CD14-positive monocyte (primary cell): Measurements from ENCODE around the gene HDGF. TPM values are rescaled to one million over a fixed set of nuclear protein-coding genes. Genes with fewer than 3 reads are reported as not detected.

Experiments used
- DNase-seq, 3 donors: peaks; one replicate each; pipeline ENCODE4 v3.0.0-alpha.2; 2011 to 2022
- H2AFZ ChIP-seq: 2 replicates; pipeline ENCODE4 v1.6.0; 2012; ENCODE audit warnings: mild to moderate bottlenecking, low read depth, low read length, inconsistent platforms; ENCODE audit not compliant: insufficient read depth, poor library complexity, severe bottlenecking
- H3K27ac ChIP-seq, 2 donors: 1 replicate in 1 of 2; 2 replicates in 1 of 2; pipeline ENCODE4 v1.5.1; 2012 to 2013; ENCODE audit warnings: low read length in 2 of 2, control low read depth in 1 of 2, inconsistent platforms in 1 of 2, low read depth in 1 of 2, mild to moderate bottlenecking in 1 of 2
- H3K27me3 ChIP-seq, 2 donors: one replicate each; pipeline versions ENCODE4 v1.6.0 to v1.6.1; 2011 to 2013; ENCODE audit warnings: low read length in 2 of 2; ENCODE audit not compliant: control insufficient read depth in 2 of 2, insufficient read depth in 2 of 2
- H3K36me3 ChIP-seq, 2 donors: replicated peaks in 1 of 2; 1 replicate in 1 of 2; 2 replicates in 1 of 2; pipeline versions ENCODE4 v1.5.1 to v1.6.1; 2012 to 2013; ENCODE audit warnings: low read length in 2 of 2, control low read depth in 1 of 2, inconsistent platforms in 1 of 2, mild to moderate bottlenecking in 1 of 2; ENCODE audit not compliant: insufficient read depth in 2 of 2, control insufficient read depth in 1 of 2
- H3K4me1 ChIP-seq, 2 donors: 1 replicate in 1 of 2; 2 replicates in 1 of 2; pipeline versions ENCODE4 v1.5.1 to v1.6.1; 2012 to 2013; ENCODE audit warnings: low read length in 2 of 2, control low read depth in 1 of 2, inconsistent platforms in 1 of 2, mild to moderate bottlenecking in 1 of 2, moderate library complexity in 1 of 2; ENCODE audit not compliant: insufficient read depth in 2 of 2, control insufficient read depth in 1 of 2
- H3K4me2 ChIP-seq: replicated peaks from 2 replicates; pipeline ENCODE3; 2012; ENCODE audit warnings: low read length, moderate library complexity, mild to moderate bottlenecking; ENCODE audit not compliant: poor library complexity, severe bottlenecking; ENCODE audit errors: extremely low read depth
- H3K4me3 ChIP-seq, 3 experiments: fragments of 200-600 bp in 1 of 3; sonication (generic) in 1 of 3; replicated peaks in 1 of 3; 1 replicate in 2 of 3; 2 replicates in 1 of 3; pipeline ENCODE4 v1.5.1; 2011 to 2013; ENCODE audit warnings: low read length in 3 of 3, mild to moderate bottlenecking in 3 of 3, control low read depth in 2 of 3, low read depth in 2 of 3, inconsistent platforms in 1 of 3, moderate library complexity in 1 of 3
- H3K79me2 ChIP-seq: 2 replicates; pipeline ENCODE4 v1.6.0; 2012; ENCODE audit warnings: mild to moderate bottlenecking, control low read depth, inconsistent platforms, low read length, moderate library complexity; ENCODE audit not compliant: insufficient read depth
- H3K9ac ChIP-seq: 2 replicates; pipeline ENCODE4 v1.6.0; 2017; ENCODE audit warnings: low read length, mild to moderate bottlenecking; ENCODE audit not compliant: insufficient read depth, poor library complexity, severe bottlenecking
- H3K9me3 ChIP-seq, 2 donors: replicated peaks in 1 of 2; 1 replicate in 1 of 2; 2 replicates in 1 of 2; pipeline versions ENCODE4 v1.5.1 to v1.6.1; 2012 to 2013; ENCODE audit warnings: low read length in 2 of 2, control low read depth in 1 of 2; ENCODE audit not compliant: control insufficient read depth in 1 of 2, insufficient read depth in 1 of 2
- H4K20me1 ChIP-seq: 2 replicates; pipeline ENCODE4 v1.6.0; 2012; ENCODE audit warnings: mild to moderate bottlenecking, low read length, control low read depth, moderate library complexity; ENCODE audit not compliant: insufficient read depth
- H3K27ac Mint-ChIP-seq, 7 donors: one replicate each; pipeline ENCODE4 v1.8.0; 2020; ENCODE audit warnings: mild to moderate bottlenecking in 7 of 7, mixed read lengths in 7 of 7, moderate library complexity in 6 of 7, inconsistent platforms in 2 of 7
- H3K27me3 Mint-ChIP-seq, 3 donors: one replicate each; pipeline ENCODE4 v1.8.0; 2021 to 2022; ENCODE audit warnings: low read depth in 3 of 3, mild to moderate bottlenecking in 3 of 3, mixed read lengths in 3 of 3, moderate library complexity in 3 of 3, inconsistent platforms in 1 of 3
- H3K36me3 Mint-ChIP-seq, 2 donors: one replicate each; pipeline ENCODE4 v1.8.0; 2020; ENCODE audit warnings: mixed read lengths in 2 of 2, inconsistent platforms in 1 of 2, mild to moderate bottlenecking in 1 of 2
- H3K4me1 Mint-ChIP-seq: one replicate; pipeline ENCODE4 v1.8.0; 2020; ENCODE audit warnings: mild to moderate bottlenecking, mixed read lengths
- H3K4me3 Mint-ChIP-seq, 2 donors: one replicate each; pipeline ENCODE4 v1.8.0; 2020; ENCODE audit warnings: mild to moderate bottlenecking in 2 of 2, mixed read lengths in 2 of 2, moderate library complexity in 1 of 2
- H3K9me3 Mint-ChIP-seq, 7 donors: one replicate each; pipeline ENCODE4 v1.8.0; 2020 to 2022; ENCODE audit warnings: mixed read lengths in 7 of 7, mild to moderate bottlenecking in 6 of 7, moderate library complexity in 6 of 7, inconsistent platforms in 2 of 7
- WGBS: methylation state at CpG from one replicate; pipeline ENCODE4 v1.1.5; 2013; ENCODE audit warnings: missing lambda C conversion rate; ENCODE audit not compliant: insufficient coverage; 5-methylcytosine and 5-hydroxymethylcytosine counted together
- intact Hi-C, 2 donors: fragments of 100-400 bp; cut with micrococcal nuclease; formaldehyde crosslinking; loops; one replicate each; pipeline versions ENCODE4 v1.15.0 to v1.15.1; 2023
- polyA plus RNA-seq, 3 donors: library from polyadenylated mRNA; depleted of rRNA in 1 of 3; unstranded in 2 of 3; stranded (reverse) in 1 of 3; fragments of 300-500 nt in 2 of 3; fragments of >200 nt in 1 of 3; fragmentation: Illumina TruSeq in 2 of 3; gene quantifications; 1 replicate in 2 of 3; 2 replicates in 1 of 3; pipeline ENCODE4 v1.2.3, GENCODE V29; 2012 to 2021
- TF ChIP-seq, protein P1 (sequence below): fragments of 200-600 bp; IDR thresholded peaks from one replicate; pipeline ENCODE4 v1.8.0; 2022; ENCODE audit warnings: antibody characterized with exemption, mild to moderate bottlenecking

The HDGF gene
- polyA plus RNA-seq, 3 donors = 23.9 to 92.4 (median 49.9) TPM

DNA sequence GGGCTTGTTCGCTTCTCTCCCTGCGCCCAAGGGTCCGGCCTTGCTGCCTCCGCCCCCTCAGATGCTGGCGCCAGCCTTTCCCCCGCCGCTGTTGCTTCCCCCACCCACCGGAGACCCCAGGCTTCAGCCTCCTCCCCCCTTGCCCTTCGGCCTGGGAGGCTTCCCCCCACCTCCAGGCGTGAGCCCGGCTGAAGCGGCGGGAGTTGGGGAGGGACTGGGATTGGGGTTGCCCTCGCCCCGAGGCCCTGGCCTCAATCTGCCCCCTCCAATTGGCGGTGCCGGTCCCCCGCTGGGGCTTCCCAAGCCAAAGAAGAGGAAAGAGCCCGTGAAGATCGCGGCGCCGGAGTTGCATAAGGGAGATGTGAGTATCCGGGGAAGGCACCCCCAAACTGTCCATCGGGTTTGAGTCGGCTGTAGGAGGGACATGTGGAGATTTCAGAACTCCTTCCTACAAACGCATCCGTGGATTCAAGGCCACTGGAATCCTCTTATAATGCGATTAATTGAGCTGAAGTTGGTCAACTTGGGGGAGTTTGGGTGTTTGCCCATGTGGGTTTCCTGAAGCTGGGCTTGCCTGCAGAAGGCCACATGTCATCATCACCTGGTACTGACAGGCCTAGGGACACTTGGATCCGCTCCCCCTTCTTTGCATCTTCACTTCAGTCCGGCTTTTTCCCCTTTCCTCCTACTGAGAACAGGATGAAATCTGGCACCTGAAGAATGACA is 16.6 kb upstream of the HDGF start:
- Histone ChIP-seq H4K20me1 (peaks cover 25% of the 10 kb centered on the region), H3K9ac (peak overlapping the region; percentile 100), H3K79me2 (peaks cover 64% of the 10 kb centered on the region), H2AFZ (peak overlapping the region; percentile 82), H3K4me3 (peak overlapping the region; percentile 70 to 95 (median 79)), H3K36me3 (peaks cover 11 to 29% of the 10 kb centered on the region in 2 donors), H3K27me3 (no peaks in the 10 kb centered on the region), H3K4me1 (peaks cover 31 to 37% of the 10 kb centered on the region in 2 donors), H3K9me3 (no peaks in the 10 kb centered on the region), H3K4me2 (peak overlapping the region; percentile 95), H3K27ac (peak overlapping the region; percentile 93 to 97)
- peaks cover 33% of the 10 kb centered on the region for H3K4me1 Mint-ChIP-seq
- H3K4me3 Mint-ChIP-seq = no peak overlapping the region
- peak in 2 of 3 donors; percentile 54 to 83 for DNase-seq
- TF ChIP-seq, protein P1, sequence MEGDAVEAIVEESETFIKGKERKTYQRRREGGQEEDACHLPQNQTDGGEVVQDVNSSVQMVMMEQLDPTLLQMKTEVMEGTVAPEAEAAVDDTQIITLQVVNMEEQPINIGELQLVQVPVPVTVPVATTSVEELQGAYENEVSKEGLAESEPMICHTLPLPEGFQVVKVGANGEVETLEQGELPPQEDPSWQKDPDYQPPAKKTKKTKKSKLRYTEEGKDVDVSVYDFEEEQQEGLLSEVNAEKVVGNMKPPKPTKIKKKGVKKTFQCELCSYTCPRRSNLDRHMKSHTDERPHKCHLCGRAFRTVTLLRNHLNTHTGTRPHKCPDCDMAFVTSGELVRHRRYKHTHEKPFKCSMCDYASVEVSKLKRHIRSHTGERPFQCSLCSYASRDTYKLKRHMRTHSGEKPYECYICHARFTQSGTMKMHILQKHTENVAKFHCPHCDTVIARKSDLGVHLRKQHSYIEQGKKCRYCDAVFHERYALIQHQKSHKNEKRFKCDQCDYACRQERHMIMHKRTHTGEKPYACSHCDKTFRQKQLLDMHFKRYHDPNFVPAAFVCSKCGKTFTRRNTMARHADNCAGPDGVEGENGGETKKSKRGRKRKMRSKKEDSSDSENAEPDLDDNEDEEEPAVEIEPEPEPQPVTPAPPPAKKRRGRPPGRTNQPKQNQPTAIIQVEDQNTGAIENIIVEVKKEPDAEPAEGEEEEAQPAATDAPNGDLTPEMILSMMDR = no peak
- 4% methylated on average over 10 of the region's 31 CpGs for WGBS
- peaks cover 0 to 2% (median 0%) of the 10 kb centered on the region in 3 donors for H3K27me3 Mint-ChIP-seq
- H3K36me3 Mint-ChIP-seq = peaks cover 20 to 28% of the 10 kb centered on the region in 2 donors
- no peaks in the 10 kb centered on the region for H3K9me3 Mint-ChIP-seq
- no peak overlapping the region for H3K27ac Mint-ChIP-seq
- intact Hi-C loops = loop anchor here (1.0 to 5.0 kb wide), 4 partner anchors 17 to 40 kb away; partner anchors contain the start of genes HDGF (in 2 of the 2), MRPL24 (in 2 of the 2), ISG20L2 (in 1 of the 2) and METTL25B (in 1 of the 2)

GRCh38 chr1:156767101-156767878 is 15.8 kb upstream of the HDGF start, which contains the start of gene PRCC:
Gene PRCC (plus strand): TSS chr1:156767535. CDS start chr1:156767772, 237 bp downstream.
- intact Hi-C loops = loop anchor here (1.0 to 5.0 kb wide), 4 partner anchors 16 to 39 kb away; partner anchors contain the start of genes HDGF (in 2 of the 2), MRPL24 (in 2 of the 2), ISG20L2 (in 1 of the 2) and METTL25B (in 1 of the 2)

More at GRCh38 chr1:156767101-156767878, 15.8 kb upstream of the HDGF start, which contains the start of gene PRCC:
- H3K9me3 Mint-ChIP-seq = peaks cover 0 to 1% (median 0%) of the 10 kb centered on the region in 7 donors
- H3K9ac ChIP-seq = peak within 1 kb of the TSS; percentile 100
- H3K27ac Mint-ChIP-seq = no peak within 1 kb of the TSS
- WGBS = under 1% methylated on average over 45 of the region's 50 CpGs
- H4K20me1 ChIP-seq = peaks cover 18% of the 10 kb centered on the region
- peaks cover 29% of the 10 kb centered on the region for H3K4me1 Mint-ChIP-seq
- no peaks in the 10 kb centered on the region for H3K9me3 ChIP-seq
- peak; percentile 97 to 99 (median 99) for DNase-seq
- peaks cover 31 to 37% of the 10 kb centered on the region in 2 donors for H3K4me1 ChIP-seq
- peaks cover 14 to 23% of the 10 kb centered on the region in 2 donors for H3K36me3 Mint-ChIP-seq
- H3K4me2 ChIP-seq = peak within 1 kb of the TSS; percentile 95
- peak within 1 kb of the TSS; percentile 89 for H2AFZ ChIP-seq
- no peaks in the 10 kb centered on the region for H3K27me3 ChIP-seq
- H3K79me2 ChIP-seq = peaks cover 57% of the 10 kb centered on the region
- peak within 1 kb of the TSS; percentile 93 to 97 for H3K27ac ChIP-seq
- TF ChIP-seq, protein P1 = no peak
- no peak within 1 kb of the TSS for H3K4me3 Mint-ChIP-seq
- peaks cover 11 to 22% of the 10 kb centered on the region in 2 donors for H3K36me3 ChIP-seq
- peaks cover 0 to 2% (median 0%) of the 10 kb centered on the region in 3 donors for H3K27me3 Mint-ChIP-seq
- H3K4me3 ChIP-seq = peak within 1 kb of the TSS; percentile 74 to 95 (median 79)
